Activated naive CD8-positive, alpha-beta T cell (primary cell): ENCODE data around the gene PTPRT.

Experiments used
- H3K27ac Mint-ChIP-seq: one replicate; pipeline ENCODE4 v1.8.0; 2021; ENCODE audit warnings: mixed read lengths
- H3K27me3 Mint-ChIP-seq: one replicate; pipeline ENCODE4 v1.8.0; 2021; ENCODE audit warnings: mixed read lengths
- H3K36me3 Mint-ChIP-seq: one replicate; pipeline ENCODE4 v1.8.0; 2021; ENCODE audit warnings: mixed read lengths
- H3K4me1 Mint-ChIP-seq: one replicate; pipeline ENCODE4 v1.8.0; 2021; ENCODE audit warnings: low read depth, mixed read lengths
- H3K4me3 Mint-ChIP-seq: one replicate; pipeline ENCODE4 v1.8.0; 2021; ENCODE audit warnings: mild to moderate bottlenecking, mixed read lengths
- H3K9me3 Mint-ChIP-seq: one replicate; pipeline ENCODE4 v1.8.0; 2021; ENCODE audit warnings: low read depth, mixed read lengths

PTPRT gene

GRCh38 chr20:43189554-43190331 is at the start of gene PTPRT:
Gene PTPRT (minus strand): TSS chr20:43189906. CDS start chr20:43189733, 173 bp downstream.
- no peak within 1 kb of the TSS for H3K27ac Mint-ChIP-seq
- peaks cover 36% of the 10 kb centered on the region for H3K27me3 Mint-ChIP-seq
- H3K4me1 Mint-ChIP-seq = peaks cover 8% of the 10 kb centered on the region
- H3K9me3 Mint-ChIP-seq = no peaks in the 10 kb centered on the region
- H3K4me3 Mint-ChIP-seq = no peak within 1 kb of the TSS
- no peaks in the 10 kb centered on the region for H3K36me3 Mint-ChIP-seq

GRCh38 chr20:43238833-43239232 is 49.1 kb upstream of the PTPRT start:
- H3K9me3 Mint-ChIP-seq = no peaks in the 10 kb centered on the region
- H3K27me3 Mint-ChIP-seq = no peaks in the 10 kb centered on the region

GRCh38 chr20:43238266-43238665 is 48.6 kb upstream of the PTPRT start:
- H3K4me3 Mint-ChIP-seq = no peak overlapping the region
- no peak overlapping the region for H3K27ac Mint-ChIP-seq
- H3K27me3 Mint-ChIP-seq = no peaks in the 10 kb centered on the region
- no peaks in the 10 kb centered on the region for H3K9me3 Mint-ChIP-seq
- H3K36me3 Mint-ChIP-seq = no peaks in the 10 kb centered on the region
- H3K4me1 Mint-ChIP-seq = no peaks in the 10 kb centered on the region

More at GRCh38 chr20:43238833-43239232, 49.1 kb upstream of the PTPRT start:
- no peaks in the 10 kb centered on the region for H3K36me3 Mint-ChIP-seq
- H3K4me3 Mint-ChIP-seq = no peak overlapping the region
- no peak overlapping the region for H3K27ac Mint-ChIP-seq
- no peaks in the 10 kb centered on the region for H3K4me1 Mint-ChIP-seq

- Mint-ChIP-seq H3K4me1 (no peaks in the 10 kb centered on the region), H3K36me3 (no peaks in the 10 kb centered on the region), H3K27me3 (no peaks in the 10 kb centered on the region), H3K4me3 (no peak overlapping the region), H3K27ac (no peak overlapping the region), H3K9me3 (no peaks in the 10 kb centered on the region)
These were observed 48.0 kb upstream of the PTPRT start for GRCh38 chr20:43237651-43238168.

- Mint-ChIP-seq H3K4me3 (no peak overlapping the region), H3K9me3 (no peaks in the 10 kb centered on the region), H3K4me1 (no peaks in the 10 kb centered on the region), H3K36me3 (no peaks in the 10 kb centered on the region), H3K27me3 (no peaks in the 10 kb centered on the region), H3K27ac (no peak overlapping the region)
These were observed 46.3 kb upstream of the PTPRT start for GRCh38 chr20:43235998-43236397.

GRCh38 chr20:43231829-43232228 is 42.1 kb upstream of the PTPRT start:
- no peaks in the 10 kb centered on the region for H3K36me3 Mint-ChIP-seq
- H3K27me3 Mint-ChIP-seq = peaks cover 2% of the 10 kb centered on the region
- no peaks in the 10 kb centered on the region for H3K4me1 Mint-ChIP-seq
- no peak overlapping the region for H3K27ac Mint-ChIP-seq
- no peak overlapping the region for H3K4me3 Mint-ChIP-seq
- no peaks in the 10 kb centered on the region for H3K9me3 Mint-ChIP-seq

- H3K36me3 Mint-ChIP-seq = no peaks in the 10 kb centered on the region
- no peaks in the 10 kb centered on the region for H3K4me1 Mint-ChIP-seq
These were observed 40.0 kb upstream of the PTPRT start for GRCh38 chr20:43229696-43230095.

GRCh38 chr20:43220612-43221011 is 30.9 kb upstream of the PTPRT start:
- H3K36me3 Mint-ChIP-seq = no peaks in the 10 kb centered on the region
- H3K4me3 Mint-ChIP-seq = no peak overlapping the region
- H3K4me1 Mint-ChIP-seq = no peaks in the 10 kb centered on the region
- H3K27ac Mint-ChIP-seq = no peak overlapping the region
- peaks cover 5% of the 10 kb centered on the region for H3K27me3 Mint-ChIP-seq
- peaks cover 7% of the 10 kb centered on the region for H3K9me3 Mint-ChIP-seq

More at GRCh38 chr20:43229696-43230095, 40.0 kb upstream of the PTPRT start:
- no peak overlapping the region for H3K27ac Mint-ChIP-seq
- H3K4me3 Mint-ChIP-seq = no peak overlapping the region
- peaks cover 3% of the 10 kb centered on the region for H3K27me3 Mint-ChIP-seq
- no peaks in the 10 kb centered on the region for H3K9me3 Mint-ChIP-seq

GRCh38 chr20:43210901-43211300 is 21.2 kb upstream of the PTPRT start:
- Mint-ChIP-seq H3K27ac (no peak overlapping the region), H3K9me3 (no peaks in the 10 kb centered on the region), H3K4me3 (no peak overlapping the region), H3K36me3 (no peaks in the 10 kb centered on the region), H3K27me3 (peaks cover 4% of the 10 kb centered on the region), H3K4me1 (no peaks in the 10 kb centered on the region)

- no peak overlapping the region for H3K27ac Mint-ChIP-seq
- no peak overlapping the region for H3K4me3 Mint-ChIP-seq
- H3K27me3 Mint-ChIP-seq = peaks cover 4% of the 10 kb centered on the region
- no peaks in the 10 kb centered on the region for H3K36me3 Mint-ChIP-seq
- no peaks in the 10 kb centered on the region for H3K9me3 Mint-ChIP-seq
- no peaks in the 10 kb centered on the region for H3K4me1 Mint-ChIP-seq
These were observed 20.1 kb upstream of the PTPRT start for GRCh38 chr20:43209831-43210230.

GRCh38 chr20:43205699-43206098 is 16.0 kb upstream of the PTPRT start:
- no peaks in the 10 kb centered on the region for H3K27me3 Mint-ChIP-seq
- no peaks in the 10 kb centered on the region for H3K36me3 Mint-ChIP-seq
- no peak overlapping the region for H3K4me3 Mint-ChIP-seq
- no peak overlapping the region for H3K27ac Mint-ChIP-seq
- no peaks in the 10 kb centered on the region for H3K4me1 Mint-ChIP-seq
- H3K9me3 Mint-ChIP-seq = peaks cover 3% of the 10 kb centered on the region

- Mint-ChIP-seq H3K27ac (no peak overlapping the region), H3K9me3 (peaks cover 3% of the 10 kb centered on the region), H3K36me3 (no peaks in the 10 kb centered on the region), H3K27me3 (peaks cover 2% of the 10 kb centered on the region), H3K4me1 (no peaks in the 10 kb centered on the region), H3K4me3 (no peak overlapping the region)
These were observed 12.4 kb upstream of the PTPRT start for GRCh38 chr20:43202100-43202499.

- Mint-ChIP-seq H3K4me3 (no peak overlapping the region), H3K27ac (no peak overlapping the region), H3K4me1 (no peaks in the 10 kb centered on the region), H3K36me3 (no peaks in the 10 kb centered on the region), H3K27me3 (peaks cover 6% of the 10 kb centered on the region), H3K9me3 (peaks cover 3% of the 10 kb centered on the region)
These were observed 8.9 kb upstream of the PTPRT start for GRCh38 chr20:43198607-43199006.

- peaks cover 8% of the 10 kb centered on the region for H3K27me3 Mint-ChIP-seq
- H3K4me3 Mint-ChIP-seq = no peak overlapping the region
- H3K9me3 Mint-ChIP-seq = no peaks in the 10 kb centered on the region
- H3K27ac Mint-ChIP-seq = no peak overlapping the region
- no peaks in the 10 kb centered on the region for H3K4me1 Mint-ChIP-seq
- H3K36me3 Mint-ChIP-seq = no peaks in the 10 kb centered on the region
These were observed 6.5 kb upstream of the PTPRT start for GRCh38 chr20:43196243-43196642.

GRCh38 chr20:43194137-43194536 is 4.4 kb upstream of the PTPRT start:
- Mint-ChIP-seq H3K27me3 (peaks cover 16% of the 10 kb centered on the region), H3K4me1 (no peaks in the 10 kb centered on the region), H3K27ac (no peak overlapping the region), H3K36me3 (no peaks in the 10 kb centered on the region), H3K9me3 (no peaks in the 10 kb centered on the region), H3K4me3 (no peak overlapping the region)

- H3K27me3 Mint-ChIP-seq = peaks cover 17% of the 10 kb centered on the region
- H3K4me3 Mint-ChIP-seq = no peak overlapping the region
- H3K36me3 Mint-ChIP-seq = no peaks in the 10 kb centered on the region
- H3K4me1 Mint-ChIP-seq = peaks cover under 1% of the 10 kb centered on the region
- H3K27ac Mint-ChIP-seq = no peak overlapping the region
- H3K9me3 Mint-ChIP-seq = no peaks in the 10 kb centered on the region
These were observed 3.7 kb upstream of the PTPRT start for GRCh38 chr20:43193443-43193842.
